Lower lobe of right lung (tissue), 2 donors: ENCODE results near the gene GAGE2A. TPM values are rescaled to one million over a fixed set of nuclear protein-coding genes. Genes with fewer than 3 reads are reported as not detected.
"Not testable (repeated sequence)": the region's sequence is repeated elsewhere in the genome, so short reads cannot be mapped to it uniquely, and the experiment has no call there.

Experiments used
- ATAC-seq, 2 donors: fragments of 200-7000 bp; cut with Tn5 transposase; one replicate each; pipeline ENCODE4 v1.9.1; 2020 to 2022; ENCODE audit warnings: mild to moderate bottlenecking in 2 of 2, moderate library complexity in 2 of 2
- DNase-seq: peaks from one replicate; pipeline ENCODE4 v3.0.0-alpha.2; 2020
- H3K27ac ChIP-seq: fragments of 200-600 bp; one replicate; pipeline ENCODE4 v1.8.0; 2022
- H3K27me3 ChIP-seq: fragments of 200-600 bp; one replicate; pipeline ENCODE4 v1.8.0; 2022; ENCODE audit warnings: low read depth
- H3K36me3 ChIP-seq: fragments of 200-600 bp; one replicate; pipeline ENCODE4 v1.8.0; 2022; ENCODE audit warnings: mild to moderate bottlenecking
- H3K4me1 ChIP-seq: fragments of 200-600 bp; one replicate; pipeline ENCODE4 v1.8.0; 2022
- H3K4me3 ChIP-seq: fragments of 200-600 bp; one replicate; pipeline ENCODE4 v1.8.0; 2022; ENCODE audit warnings: mild to moderate bottlenecking
- H3K9me3 ChIP-seq: fragments of 200-600 bp; one replicate; pipeline ENCODE4 v1.8.0; 2022
- intact Hi-C: fragments of 100-400 bp; cut with DNase I; formaldehyde crosslinking; loops from one replicate; pipeline ENCODE4 v1.11.0; 2022
- long read RNA-seq: library from polyadenylated mRNA; unstranded; transcript quantifications from one replicate; pipeline ENCODE4 v2.0.0, GENCODE V29; 2021
- total RNA-seq: library from RNA; stranded (reverse); fragmentation: NEBNext Ultra II Directional; extraction: Animal tissue kit (Norgen Biotek cat#: 25700); gene quantifications from one replicate; pipeline ENCODE4 v1.2.1, GENCODE V29; 2021
- donor health status: DM: no; HTN: yes; CAD: no; lungs with severe emphysema.

The GAGE2A gene
- not detected for total RNA-seq
- long read RNA-seq: 0 reads

GRCh38 chrX:49589196-49589595 is at the start of gene GAGE2A:
TSS of gene GAGE2A (plus strand) at chrX:49589496. CDS start at chrX:49590651, 1,155 bp downstream.
- not testable (repeated sequence) for ATAC-seq

GRCh38 chrX:49541433-49541832 is 47.9 kb upstream of the GAGE2A start, which contains the start of gene GAGE12D:
TSS of gene GAGE12D (plus strand) at chrX:49541733. CDS start at chrX:49542888, 1,155 bp downstream.
- ATAC-seq, H3K4me3 ChIP-seq, intact Hi-C loops, H3K4me1 ChIP-seq, H3K27me3 ChIP-seq, H3K9me3 ChIP-seq, H3K27ac ChIP-seq, DNase-seq, H3K36me3 ChIP-seq: not testable (repeated sequence)

More at GRCh38 chrX:49589196-49589595, at the start of gene GAGE2A:
- intact Hi-C loops, H3K4me1 ChIP-seq, H3K27ac ChIP-seq, H3K9me3 ChIP-seq, DNase-seq, H3K4me3 ChIP-seq, H3K36me3 ChIP-seq, H3K27me3 ChIP-seq: not testable (repeated sequence)

- H3K4me3 ChIP-seq, H3K27ac ChIP-seq, H3K4me1 ChIP-seq, ATAC-seq, H3K36me3 ChIP-seq, DNase-seq, H3K9me3 ChIP-seq, H3K27me3 ChIP-seq, intact Hi-C loops: not testable (repeated sequence)
These were observed 38.3 kb upstream of the GAGE2A start, which contains the start of gene GAGE12E for GRCh38 chrX:49550989-49551388. TSS of gene GAGE12E (plus strand) at chrX:49551289. CDS start at chrX:49552444, 1,155 bp downstream.

GRCh38 chrX:49560542-49560941 is 28.8 kb upstream of the GAGE2A start, which contains the start of gene GAGE12F:
TSS of gene GAGE12F (plus strand) at chrX:49560842. CDS start at chrX:49561997, 1,155 bp downstream.
- intact Hi-C loops, H3K36me3 ChIP-seq, H3K27ac ChIP-seq, H3K9me3 ChIP-seq, H3K27me3 ChIP-seq, DNase-seq, ATAC-seq, H3K4me3 ChIP-seq, H3K4me1 ChIP-seq: not testable (repeated sequence)

- H3K27me3 ChIP-seq, H3K27ac ChIP-seq, ATAC-seq, intact Hi-C loops, H3K4me1 ChIP-seq, H3K9me3 ChIP-seq, H3K4me3 ChIP-seq, H3K36me3 ChIP-seq: not testable (repeated sequence)
- peak; percentile 35 for DNase-seq
These were observed 20.6 kb upstream of the GAGE2A start for GRCh38 chrX:49568728-49569127.

- H3K4me3 ChIP-seq, H3K4me1 ChIP-seq, DNase-seq, H3K27me3 ChIP-seq, H3K36me3 ChIP-seq, intact Hi-C loops, H3K27ac ChIP-seq, ATAC-seq, H3K9me3 ChIP-seq: not testable (repeated sequence)
These were observed 20.1 kb upstream of the GAGE2A start for GRCh38 chrX:49569152-49569551.

GRCh38 chrX:49570100-49570499 is 19.2 kb upstream of the GAGE2A start, which contains the start of gene GAGE12G:
TSS of gene GAGE12G (plus strand) at chrX:49570400. CDS start at chrX:49571555, 1,155 bp downstream.
- H3K4me1 ChIP-seq, H3K27ac ChIP-seq, ATAC-seq, H3K27me3 ChIP-seq, H3K4me3 ChIP-seq, DNase-seq, H3K36me3 ChIP-seq, intact Hi-C loops, H3K9me3 ChIP-seq: not testable (repeated sequence)

- H3K27me3 ChIP-seq, H3K9me3 ChIP-seq, ATAC-seq, H3K27ac ChIP-seq, intact Hi-C loops, H3K4me1 ChIP-seq, DNase-seq, H3K4me3 ChIP-seq, H3K36me3 ChIP-seq: not testable (repeated sequence)
These were observed 9.6 kb upstream of the GAGE2A start, which contains the start of gene GAGE12H for GRCh38 chrX:49579649-49580048. TSS of gene GAGE12H (plus strand) at chrX:49579949. CDS start at chrX:49581104, 1,155 bp downstream.

- H3K4me3 ChIP-seq, H3K27ac ChIP-seq, ATAC-seq, H3K4me1 ChIP-seq, H3K9me3 ChIP-seq, H3K36me3 ChIP-seq, H3K27me3 ChIP-seq, intact Hi-C loops: not testable (repeated sequence)
- peak; percentile 37 for DNase-seq
These were observed 628 bp downstream of the GAGE2A start for GRCh38 chrX:49589769-49590478.

GRCh38 chrX:49590488-49590887 is 1.2 kb downstream of the GAGE2A start:
- H3K4me1 ChIP-seq, H3K27ac ChIP-seq, ATAC-seq, H3K27me3 ChIP-seq, H3K9me3 ChIP-seq, H3K4me3 ChIP-seq, H3K36me3 ChIP-seq, DNase-seq, intact Hi-C loops: not testable (repeated sequence)

GRCh38 chrX:49598720-49599119 is 9.4 kb downstream of the GAGE2A start, which contains the start of gene GAGE1:
TSS of gene GAGE1 (plus strand) at chrX:49599020. CDS start at chrX:49600175, 1,155 bp downstream.
- ATAC-seq, intact Hi-C loops, H3K4me1 ChIP-seq, DNase-seq, H3K27ac ChIP-seq, H3K27me3 ChIP-seq, H3K36me3 ChIP-seq, H3K4me3 ChIP-seq, H3K9me3 ChIP-seq: not testable (repeated sequence)
